Natural killer cell (primary cell): ENCODE measurements around the gene GNPAT. TPM values are rescaled to one million over a fixed set of nuclear protein-coding genes. Genes with fewer than 3 reads are reported as not detected.

Experiments used
- ATAC-seq, 3 donors: fragments of 150-1000 bp in 2 of 3; fragments of 200-7000 bp in 1 of 3; cut with Tn5 transposase; 1 replicate in 1 of 3; 2 replicates in 2 of 3; pipeline ENCODE4 v1.10.0; 2021; ENCODE audit warnings: mild to moderate bottlenecking in 2 of 3, moderate library complexity in 2 of 3
- DNase-seq, 2 donors: peaks; one replicate each; pipeline versions ENCODE4 v3.0.0 to v3.0.0-alpha.2; 2013 to 2021; ENCODE audit warnings: mixed read lengths in 1 of 2
- H3K27ac ChIP-seq: one replicate; pipeline ENCODE4 v1.5.1; 2013; ENCODE audit warnings: mild to moderate bottlenecking, low read length
- H3K27me3 ChIP-seq: one replicate; pipeline ENCODE4 v1.6.1; 2013; ENCODE audit warnings: low read length; ENCODE audit not compliant: control insufficient read depth, insufficient read depth
- H3K36me3 ChIP-seq: one replicate; pipeline ENCODE4 v1.6.1; 2013; ENCODE audit warnings: low read length; ENCODE audit not compliant: control insufficient read depth, insufficient read depth
- H3K4me1 ChIP-seq: one replicate; pipeline ENCODE4 v1.6.1; 2013; ENCODE audit warnings: low read length; ENCODE audit not compliant: control insufficient read depth, insufficient read depth
- H3K4me3 ChIP-seq: one replicate; pipeline ENCODE4 v1.5.1; 2013; ENCODE audit warnings: low read length
- H3K9me3 ChIP-seq: one replicate; pipeline ENCODE4 v1.6.1; 2013; ENCODE audit warnings: low read length; ENCODE audit not compliant: control insufficient read depth, insufficient read depth
- H3K27ac Mint-ChIP-seq, 2 donors: one replicate each; pipeline ENCODE4 v1.8.0; 2022; ENCODE audit warnings: mild to moderate bottlenecking in 2 of 2, mixed read lengths in 2 of 2, moderate library complexity in 1 of 2
- H3K27me3 Mint-ChIP-seq, 2 donors: one replicate each; pipeline ENCODE4 v1.8.0; 2022; ENCODE audit warnings: low read depth in 2 of 2, mixed read lengths in 2 of 2
- H3K36me3 Mint-ChIP-seq: one replicate; pipeline ENCODE4 v1.8.0; 2022; ENCODE audit warnings: mixed read lengths
- H3K4me1 Mint-ChIP-seq, 2 donors: one replicate each; pipeline ENCODE4 v1.8.0; 2022; ENCODE audit warnings: mixed read lengths in 2 of 2
- H3K4me3 Mint-ChIP-seq: one replicate; pipeline ENCODE4 v1.8.0; 2022; ENCODE audit warnings: mild to moderate bottlenecking, moderate library complexity, mixed read lengths
- H3K9me3 Mint-ChIP-seq, 2 donors: one replicate each; pipeline ENCODE4 v1.8.0; 2022; ENCODE audit warnings: mixed read lengths in 2 of 2
- WGBS: methylation state at CpG from one replicate; pipeline ENCODE4 v1.1.7; 2013; ENCODE audit warnings: missing lambda C conversion rate; ENCODE audit not compliant: insufficient coverage; 5-methylcytosine and 5-hydroxymethylcytosine counted together
- intact Hi-C: fragments of 100-400 bp; cut with micrococcal nuclease; formaldehyde crosslinking; loops from one replicate; pipeline ENCODE4 v1.14.2; 2022
- total RNA-seq, 4 donors: library from RNA; stranded (reverse); fragments of 120-200 nt in 1 of 4; gene quantifications; one replicate each; pipeline versions ENCODE4 v1.2.3 to v1.2.4, GENCODE V29; 2013 to 2022
- TF ChIP-seq, protein P1 (sequence below): fragments of 200-600 bp; IDR thresholded peaks from one replicate; pipeline ENCODE4 v1.8.0; 2022; ENCODE audit warnings: antibody characterized with exemption

Gene GNPAT
- total RNA-seq, 3 donors from 2014 or later (not counting 1 experiment from before 2014, with no cell fraction given) = 20.5 to 29.3 (median 23.1) TPM

DNA sequence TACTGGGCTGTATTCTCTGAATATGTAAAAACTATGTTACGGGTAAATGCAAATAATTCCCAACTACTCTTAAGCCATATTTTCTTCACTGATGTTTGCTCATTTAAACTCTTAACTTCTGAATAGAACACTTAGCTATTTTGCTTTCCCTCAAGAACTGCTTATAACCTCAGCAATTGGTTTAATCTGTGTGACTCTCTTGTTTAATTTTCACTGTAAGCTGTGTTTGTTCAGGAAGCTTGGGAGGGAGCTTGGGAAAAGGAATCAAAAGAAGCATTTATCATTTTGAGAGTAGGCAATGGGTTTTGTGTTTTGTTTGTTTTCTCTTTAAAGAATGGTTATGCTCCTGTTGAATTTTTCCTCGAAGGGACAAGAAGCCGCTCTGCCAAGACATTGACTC lies 24.4 kb downstream of the GNPAT start:
- ATAC-seq = no peak
- H3K4me1 ChIP-seq = no peaks in the 10 kb centered on the region
- Mint-ChIP-seq H3K4me3 (no peak overlapping the region), H3K36me3 (peaks cover 33% of the 10 kb centered on the region), H3K4me1 (no peaks in the 10 kb centered on the region), H3K27ac (peak overlapping the region in 1 of 2 donors; percentile 16), H3K9me3 (no peaks in the 10 kb centered on the region), H3K27me3 (no peaks in the 10 kb centered on the region)
- H3K36me3 ChIP-seq = peaks cover 81% of the 10 kb centered on the region
- DNase-seq = no peak
- no peaks in the 10 kb centered on the region for H3K27me3 ChIP-seq
- no peaks in the 10 kb centered on the region for H3K9me3 ChIP-seq
- no peak overlapping the region for H3K27ac ChIP-seq
- WGBS = 97% methylated on average over 3 of the region's 3 CpGs
- no peak overlapping the region for H3K4me3 ChIP-seq
- intact Hi-C loops = no loop called here
- TF ChIP-seq, protein P1, sequence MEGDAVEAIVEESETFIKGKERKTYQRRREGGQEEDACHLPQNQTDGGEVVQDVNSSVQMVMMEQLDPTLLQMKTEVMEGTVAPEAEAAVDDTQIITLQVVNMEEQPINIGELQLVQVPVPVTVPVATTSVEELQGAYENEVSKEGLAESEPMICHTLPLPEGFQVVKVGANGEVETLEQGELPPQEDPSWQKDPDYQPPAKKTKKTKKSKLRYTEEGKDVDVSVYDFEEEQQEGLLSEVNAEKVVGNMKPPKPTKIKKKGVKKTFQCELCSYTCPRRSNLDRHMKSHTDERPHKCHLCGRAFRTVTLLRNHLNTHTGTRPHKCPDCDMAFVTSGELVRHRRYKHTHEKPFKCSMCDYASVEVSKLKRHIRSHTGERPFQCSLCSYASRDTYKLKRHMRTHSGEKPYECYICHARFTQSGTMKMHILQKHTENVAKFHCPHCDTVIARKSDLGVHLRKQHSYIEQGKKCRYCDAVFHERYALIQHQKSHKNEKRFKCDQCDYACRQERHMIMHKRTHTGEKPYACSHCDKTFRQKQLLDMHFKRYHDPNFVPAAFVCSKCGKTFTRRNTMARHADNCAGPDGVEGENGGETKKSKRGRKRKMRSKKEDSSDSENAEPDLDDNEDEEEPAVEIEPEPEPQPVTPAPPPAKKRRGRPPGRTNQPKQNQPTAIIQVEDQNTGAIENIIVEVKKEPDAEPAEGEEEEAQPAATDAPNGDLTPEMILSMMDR = no peak

DNA sequence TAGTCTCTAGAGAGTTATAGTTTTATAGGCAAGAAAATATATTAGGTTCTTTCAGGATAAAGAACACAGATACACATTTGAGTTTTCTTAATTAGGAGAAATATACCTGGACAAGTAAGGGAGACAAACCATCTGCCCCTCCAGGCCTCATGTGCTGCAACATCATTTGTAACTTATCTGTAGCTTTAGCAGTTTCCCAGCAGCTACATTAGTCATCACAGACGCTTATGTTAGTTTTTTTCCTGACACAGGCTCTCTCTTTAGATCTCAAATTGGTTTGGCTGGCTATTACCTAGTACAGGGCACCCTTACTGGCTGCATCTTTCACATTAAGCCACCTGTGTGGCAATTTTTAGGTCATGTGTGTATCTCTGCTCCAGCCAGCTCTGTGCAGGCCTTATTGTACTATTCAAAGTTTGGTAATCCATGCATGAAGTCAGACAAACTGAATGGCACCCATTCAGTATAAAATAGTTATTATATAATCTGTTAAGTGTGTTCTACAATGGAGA lies 25.9 kb downstream of the GNPAT start:
- peaks cover 73% of the 10 kb centered on the region for H3K36me3 ChIP-seq
- ATAC-seq (no peak), DNase-seq (no peak)
- H3K27me3 ChIP-seq = no peaks in the 10 kb centered on the region
- 53% methylated on average over 1 of the region's 1 CpG for WGBS
- H3K27ac ChIP-seq = no peak overlapping the region
- H3K36me3 Mint-ChIP-seq = peaks cover 33% of the 10 kb centered on the region
- no peaks in the 10 kb centered on the region for H3K27me3 Mint-ChIP-seq
- no peaks in the 10 kb centered on the region for H3K9me3 Mint-ChIP-seq
- no peaks in the 10 kb centered on the region for H3K4me1 ChIP-seq
- no peak overlapping the region for H3K4me3 ChIP-seq
- H3K9me3 ChIP-seq = no peaks in the 10 kb centered on the region
- intact Hi-C loops = no loop called here
- TF ChIP-seq, protein P1 = no peak
- no peaks in the 10 kb centered on the region for H3K4me1 Mint-ChIP-seq
- no peak overlapping the region for H3K4me3 Mint-ChIP-seq
- H3K27ac Mint-ChIP-seq = no peak overlapping the region

DNA sequence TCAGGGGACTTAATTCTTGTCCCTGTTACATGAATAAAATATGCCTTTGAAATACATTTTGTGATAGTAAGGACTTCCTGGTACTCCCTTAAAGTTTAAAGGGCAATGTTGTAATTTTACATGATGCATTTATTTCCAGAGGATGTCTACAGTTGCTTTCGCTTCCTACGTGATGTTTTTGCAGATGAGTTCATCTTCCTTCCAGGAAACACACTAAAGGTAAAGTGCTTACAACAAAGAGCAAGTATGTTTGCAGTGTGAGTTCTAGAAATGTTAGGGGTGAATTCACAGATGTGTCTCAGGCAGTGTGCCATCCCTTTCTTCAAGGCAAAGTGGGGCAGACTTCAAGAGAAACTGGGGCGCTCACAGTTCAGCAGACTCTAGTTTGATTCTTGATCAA lies 31.2 kb downstream of the GNPAT start:
- Histone ChIP-seq H3K27ac (no peak overlapping the region), H3K27me3 (no peaks in the 10 kb centered on the region), H3K4me3 (no peak overlapping the region), H3K36me3 (peaks cover 67% of the 10 kb centered on the region), H3K4me1 (no peaks in the 10 kb centered on the region), H3K9me3 (no peaks in the 10 kb centered on the region)
- DNase-seq = peak in 1 of 2 donors; percentile 8
- WGBS = 94% methylated on average over 3 of the region's 3 CpGs
- Mint-ChIP-seq H3K27me3 (no peaks in the 10 kb centered on the region), H3K9me3 (no peaks in the 10 kb centered on the region), H3K4me1 (no peaks in the 10 kb centered on the region), H3K4me3 (no peak overlapping the region), H3K27ac (no peak overlapping the region), H3K36me3 (peaks cover 47% of the 10 kb centered on the region)
- TF ChIP-seq, protein P1 = no peak
- intact Hi-C loops = no loop called here
- no peak for ATAC-seq

DNA sequence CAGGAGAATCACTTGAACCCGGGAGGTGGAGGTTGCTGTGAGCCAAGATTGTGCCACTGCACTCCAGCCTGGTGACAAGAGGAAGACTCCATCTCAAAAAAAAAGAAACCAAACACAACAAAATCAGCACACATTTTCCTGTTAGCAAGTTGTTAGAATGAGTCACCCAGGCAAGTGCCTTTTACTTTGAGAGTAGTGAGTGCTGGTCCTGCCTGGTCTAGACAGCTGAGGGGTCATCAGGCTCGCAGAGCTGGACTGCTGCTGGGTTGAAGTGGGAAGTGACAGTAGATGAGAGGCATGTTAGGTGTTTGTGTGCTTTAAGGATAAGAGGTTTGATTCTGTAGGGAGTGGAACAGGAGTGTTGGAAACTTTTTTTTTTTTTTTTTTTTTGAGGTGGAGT lies 31.9 kb downstream of the GNPAT start:
- Histone ChIP-seq H3K27ac (no peak overlapping the region), H3K27me3 (no peaks in the 10 kb centered on the region), H3K4me3 (no peak overlapping the region), H3K4me1 (no peaks in the 10 kb centered on the region), H3K9me3 (no peaks in the 10 kb centered on the region), H3K36me3 (peaks cover 65% of the 10 kb centered on the region)
- no peaks in the 10 kb centered on the region for H3K4me1 Mint-ChIP-seq
- peaks cover 41% of the 10 kb centered on the region for H3K36me3 Mint-ChIP-seq
- no peak overlapping the region for H3K27ac Mint-ChIP-seq
- H3K9me3 Mint-ChIP-seq = no peaks in the 10 kb centered on the region
- WGBS = 96% methylated on average over 2 of the region's 2 CpGs
- H3K27me3 Mint-ChIP-seq = no peaks in the 10 kb centered on the region
- DNase-seq (no peak), ATAC-seq (no peak)
- TF ChIP-seq, protein P1 = no peak
- no peak overlapping the region for H3K4me3 Mint-ChIP-seq
- intact Hi-C loops = no loop called here
